A673 (cell line): ENCODE results near the gene KANK3.
"Not testable (repeated sequence)": the region's sequence is repeated elsewhere in the genome, so short reads cannot be mapped to it uniquely, and the experiment has no call there.

Source experiments
- EZH2 ChIP-seq: fragments of 200-600 bp; sonication (generic); IDR thresholded peaks from 2 replicates; pipeline ENCODE4 v1.6.1; 2017; ENCODE audit warnings: borderline replicate concordance, low read depth, mild to moderate bottlenecking, mixed read lengths, antibody characterized with exemption, low read length; ENCODE audit not compliant: poor library complexity, severe bottlenecking
- TF ChIP-seq, protein P1 (sequence below): fragments of 300-800, 200-600 bp; sonication (generic); conservative IDR thresholded peaks from 2 replicates; pipeline ENCODE4 v1.5.1; 2017; ENCODE audit warnings: low read depth, mild to moderate bottlenecking, antibody characterized with exemption, low read length, moderate library complexity, mixed read lengths

DNA sequence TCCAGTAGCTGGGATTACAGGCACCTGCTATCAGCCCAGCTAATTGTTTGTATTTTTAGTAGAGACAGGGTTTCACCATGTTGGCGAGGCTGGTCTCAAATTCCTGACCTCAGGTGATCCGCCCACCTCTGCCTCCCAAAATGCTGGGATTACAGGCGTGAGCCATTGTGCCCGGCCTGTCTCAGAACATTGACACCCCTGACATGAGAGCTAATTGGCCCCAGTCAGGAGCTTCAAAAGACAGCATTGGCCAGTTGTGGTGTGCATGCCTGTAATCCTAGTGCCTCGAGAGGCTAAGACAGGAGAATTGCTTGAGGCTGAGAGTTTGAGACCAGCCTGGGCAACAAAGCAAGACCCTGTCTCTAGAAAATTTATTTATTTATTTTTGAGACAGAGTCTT, 9.8 kb upstream of the KANK3 start:
- TF ChIP-seq, protein P1, sequence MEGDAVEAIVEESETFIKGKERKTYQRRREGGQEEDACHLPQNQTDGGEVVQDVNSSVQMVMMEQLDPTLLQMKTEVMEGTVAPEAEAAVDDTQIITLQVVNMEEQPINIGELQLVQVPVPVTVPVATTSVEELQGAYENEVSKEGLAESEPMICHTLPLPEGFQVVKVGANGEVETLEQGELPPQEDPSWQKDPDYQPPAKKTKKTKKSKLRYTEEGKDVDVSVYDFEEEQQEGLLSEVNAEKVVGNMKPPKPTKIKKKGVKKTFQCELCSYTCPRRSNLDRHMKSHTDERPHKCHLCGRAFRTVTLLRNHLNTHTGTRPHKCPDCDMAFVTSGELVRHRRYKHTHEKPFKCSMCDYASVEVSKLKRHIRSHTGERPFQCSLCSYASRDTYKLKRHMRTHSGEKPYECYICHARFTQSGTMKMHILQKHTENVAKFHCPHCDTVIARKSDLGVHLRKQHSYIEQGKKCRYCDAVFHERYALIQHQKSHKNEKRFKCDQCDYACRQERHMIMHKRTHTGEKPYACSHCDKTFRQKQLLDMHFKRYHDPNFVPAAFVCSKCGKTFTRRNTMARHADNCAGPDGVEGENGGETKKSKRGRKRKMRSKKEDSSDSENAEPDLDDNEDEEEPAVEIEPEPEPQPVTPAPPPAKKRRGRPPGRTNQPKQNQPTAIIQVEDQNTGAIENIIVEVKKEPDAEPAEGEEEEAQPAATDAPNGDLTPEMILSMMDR, result not testable (repeated sequence)
- TF ChIP-seq EZH2, result not testable (repeated sequence)
